GM12878 (cell line): ENCODE measurements around the gene C1R.
"Not testable (repeated sequence)": the region's sequence is repeated elsewhere in the genome, so short reads cannot be mapped to it uniquely, and the experiment has no call there.

ENCODE experiments used
- BRCA1 ChIP-seq: IDR thresholded peaks from 2 replicates; pipeline ENCODE4 v1.6.1; 2011; ENCODE audit warnings: low read depth, low read length, improper control_type of control experiment
- EED ChIP-seq: sonication (generic); IDR thresholded peaks from 2 replicates; pipeline ENCODE4 v1.6.1; 2016; ENCODE audit warnings: antibody characterized with exemption, low read depth
- ETV6 ChIP-seq, 2 experiments: fragments of 450-650 bp in 1 of 2; IDR thresholded peaks in 1 of 2; conservative IDR thresholded peaks in 1 of 2; 2 replicates each; pipeline ENCODE4 v1.6.1; 2014; ENCODE audit warnings: antibody characterized with exemption in 1 of 2, borderline replicate concordance in 1 of 2, low read depth in 1 of 2, mild to moderate bottlenecking in 1 of 2, moderate library complexity in 1 of 2
- FOS ChIP-seq: IDR thresholded peaks from 3 replicates; pipeline ENCODE4 v1.6.1; 2011; ENCODE audit warnings: borderline replicate concordance; ENCODE audit not compliant: insufficient read length; ENCODE audit errors: extremely low read depth
- GABPA ChIP-seq: IDR thresholded peaks from 2 replicates; pipeline ENCODE4 v1.6.1; 2014; ENCODE audit warnings: antibody characterized with exemption, low read depth, mild to moderate bottlenecking, inconsistent platforms
- IRF4 ChIP-seq: IDR thresholded peaks from 2 replicates; pipeline ENCODE4 v1.6.1; 2011; ENCODE audit warnings: low read depth, low read length
- KAT2A ChIP-seq: conservative IDR thresholded peaks from 2 replicates; pipeline ENCODE4 v1.6.1; 2011; ENCODE audit warnings: low read depth, low read length; ENCODE audit not compliant: control insufficient read depth
- NR2C2 ChIP-seq: IDR thresholded peaks from 2 replicates; pipeline ENCODE4 v1.6.1; 2011; ENCODE audit warnings: borderline replicate concordance, low read depth; ENCODE audit not compliant: control insufficient read depth, insufficient read length
- POLR2AphosphoS5 ChIP-seq: IDR thresholded peaks from 2 replicates; pipeline ENCODE4 v1.6.1; 2011; ENCODE audit warnings: mild to moderate bottlenecking, low read length, inconsistent platforms
- RCOR1 ChIP-seq: conservative IDR thresholded peaks from 2 replicates; pipeline ENCODE4 v1.6.1; 2012; ENCODE audit warnings: low read depth, low read length, improper control_type of control experiment
- SREBF2 ChIP-seq: IDR thresholded peaks from 2 replicates; pipeline ENCODE4 v1.6.1; 2012; ENCODE audit warnings: mild to moderate bottlenecking, low read length
- ZNF217 ChIP-seq: fragments of 450-650 bp; IDR thresholded peaks from 2 replicates; pipeline ENCODE4 v1.6.1; 2017; ENCODE audit warnings: antibody characterized with exemption, mild to moderate bottlenecking
- TF ChIP-seq, protein P1 (sequence below): IDR thresholded peaks from 2 replicates; pipeline ENCODE4 v1.6.1; 2012; ENCODE audit warnings: low read depth, low read length, improper control_type of control experiment
- TF ChIP-seq, protein P2 (sequence below), 3 experiments: IDR thresholded peaks in 2 of 3; conservative IDR thresholded peaks in 1 of 3; 2 replicates each; pipeline ENCODE4 v1.5.1; 2011; ENCODE audit warnings: low read depth in 3 of 3, low read length in 3 of 3, mild to moderate bottlenecking in 3 of 3, control low read depth in 2 of 3, moderate library complexity in 2 of 3, inconsistent platforms in 1 of 3, mixed read lengths in 1 of 3; ENCODE audit not compliant: control insufficient read depth in 2 of 3, insufficient read depth in 1 of 3; ENCODE audit errors: extremely low read depth in 1 of 3

DNA sequence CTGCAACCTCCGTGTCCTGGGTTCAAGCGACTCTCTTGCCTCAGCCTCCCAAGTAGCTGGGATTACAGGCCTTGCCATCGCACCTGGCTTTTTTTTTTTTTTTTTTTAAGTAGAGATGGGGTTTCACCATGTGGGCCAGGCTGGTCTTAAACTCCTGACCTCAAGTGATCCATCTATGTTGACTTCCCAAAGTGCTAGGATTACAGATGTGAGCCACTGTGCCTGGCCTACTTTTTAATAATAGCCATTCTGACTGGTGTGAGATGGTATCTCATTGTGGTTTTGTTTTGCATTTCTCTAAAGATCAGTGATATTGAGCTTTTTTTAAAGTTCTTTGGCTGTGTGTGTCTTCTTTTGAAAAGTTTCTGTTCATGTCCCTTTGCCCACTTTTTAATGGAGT lies 42.3 kb downstream of the C1R start:
- TF ChIP-seq POLR2AphosphoS5; BRCA1; EED; ZNF217; ETV6 (conservative IDR thresholded peaks at IDR 0.05 in 1 of 2, IDR thresholded peaks at IDR 0.05 in 1 of 2; ENCODE audit: borderline replicate concordance in 1 of 2, low read depth in 1 of 2); NR2C2; SREBF2; KAT2A; FOS; RCOR1; IRF4; GABPA: not testable (repeated sequence)
- TF ChIP-seq, protein P1, sequence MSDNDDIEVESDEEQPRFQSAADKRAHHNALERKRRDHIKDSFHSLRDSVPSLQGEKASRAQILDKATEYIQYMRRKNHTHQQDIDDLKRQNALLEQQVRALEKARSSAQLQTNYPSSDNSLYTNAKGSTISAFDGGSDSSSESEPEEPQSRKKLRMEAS, result not testable (repeated sequence)
- TF ChIP-seq, protein P2, sequence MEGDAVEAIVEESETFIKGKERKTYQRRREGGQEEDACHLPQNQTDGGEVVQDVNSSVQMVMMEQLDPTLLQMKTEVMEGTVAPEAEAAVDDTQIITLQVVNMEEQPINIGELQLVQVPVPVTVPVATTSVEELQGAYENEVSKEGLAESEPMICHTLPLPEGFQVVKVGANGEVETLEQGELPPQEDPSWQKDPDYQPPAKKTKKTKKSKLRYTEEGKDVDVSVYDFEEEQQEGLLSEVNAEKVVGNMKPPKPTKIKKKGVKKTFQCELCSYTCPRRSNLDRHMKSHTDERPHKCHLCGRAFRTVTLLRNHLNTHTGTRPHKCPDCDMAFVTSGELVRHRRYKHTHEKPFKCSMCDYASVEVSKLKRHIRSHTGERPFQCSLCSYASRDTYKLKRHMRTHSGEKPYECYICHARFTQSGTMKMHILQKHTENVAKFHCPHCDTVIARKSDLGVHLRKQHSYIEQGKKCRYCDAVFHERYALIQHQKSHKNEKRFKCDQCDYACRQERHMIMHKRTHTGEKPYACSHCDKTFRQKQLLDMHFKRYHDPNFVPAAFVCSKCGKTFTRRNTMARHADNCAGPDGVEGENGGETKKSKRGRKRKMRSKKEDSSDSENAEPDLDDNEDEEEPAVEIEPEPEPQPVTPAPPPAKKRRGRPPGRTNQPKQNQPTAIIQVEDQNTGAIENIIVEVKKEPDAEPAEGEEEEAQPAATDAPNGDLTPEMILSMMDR (IDR thresholded peaks at IDR 0.05 in 2 of 3, conservative IDR thresholded peaks at IDR 0.05 in 1 of 3; ENCODE audit: control insufficient read depth in 2 of 3, extremely low read depth in 1 of 3, insufficient read depth in 1 of 3, low read depth in 3 of 3, low read length in 3 of 3), result not testable (repeated sequence)
